ENCODE measurements around the gene ZCCHC2. TPM values are rescaled to one million over a fixed set of nuclear protein-coding genes. Genes with fewer than 3 reads are reported as not detected.

The ZCCHC2 gene
- total and polyA plus RNA-seq, 9 of the 15 experiments (the other 6 are each of a cell fraction or from before 2014, with no cell fraction given): 1.0 to 9.2 (median 6.0) TPM

GRCh38 chr18:62522504-62523254, at the start of gene ZCCHC2 (continued):
- peak; percentile 40 for TF ChIP-seq POLR2B (IDR thresholded peaks at IDR 0.05; ENCODE audit: low read depth, partially characterized antibody)
- no peak for TF ChIP-seq E2F4 (CRISPR knock-in tag; IDR thresholded peaks at IDR 0.05; ENCODE audit: low read depth)
- no peak for TF ChIP-seq PATZ1 (CRISPR knock-in tag; IDR thresholded peaks at IDR 0.05; ENCODE audit: borderline replicate concordance)
- TF ChIP-seq MGA (IDR thresholded peaks at IDR 0.05): peak; percentile 32; the same call in 1 of the 2 replicates
- no peak for TF ChIP-seq PPARD (CRISPR knock-in tag; IDR thresholded peaks at IDR 0.05)
- TF ChIP-seq ELF1 (tag; IDR thresholded peaks at IDR 0.05): peak; percentile 45; the same call in 1 of the 2 replicates
- TF ChIP-seq DNMT1 (IDR thresholded peaks at IDR 0.05): no peak
- no peak for TF ChIP-seq ZBTB49 (CRISPR knock-in tag; IDR thresholded peaks at IDR 0.05; ENCODE audit: borderline replicate concordance)
- TF ChIP-seq BCL6 (CRISPR knock-in tag; IDR thresholded peaks at IDR 0.05): no peak
- no peak for TF ChIP-seq PHB (CRISPR knock-in tag; IDR thresholded peaks at IDR 0.05)

All from K562 (cell line).